AG04450 (cell line): ENCODE results near the gene HCN2. TPM values are rescaled to one million over a fixed set of nuclear protein-coding genes. Genes with fewer than 3 reads are reported as not detected.
A peak's percentile ranks its signal among the peaks of the same experiment; 100 is the strongest.

Experiments used
- CTCF ChIA-PET: fragments of 300-600, 350-600 bp; formaldehyde crosslinking; extraction: SDS; loops from one replicate; lab custom pipeline; 2022; ENCODE audit warnings: antibody characterized with exemption, inconsistent platforms; lab: Charles Lee
- POLR2A ChIA-PET: fragments of 350-600 bp; formaldehyde crosslinking; extraction: SDS; loops from one replicate; lab custom pipeline; 2021; ENCODE audit warnings: antibody characterized with exemption, inconsistent platforms; lab: Yijun Ruan, JAX
- DNase-seq: peaks from one replicate; pipeline ENCODE4 v3.0.0-alpha.2; 2011; ENCODE audit warnings: low read depth, low spot score
- H3K27ac ChIP-seq: one replicate; pipeline ENCODE4 v1.5.1; 2012; ENCODE audit warnings: low read depth, low read length, control low read depth
- H3K27me3 ChIP-seq: one replicate; pipeline ENCODE4 v1.6.0; 2012; ENCODE audit warnings: low read length; ENCODE audit not compliant: control insufficient read depth, insufficient read depth
- H3K4me3 ChIP-seq: 2 replicates; pipeline ENCODE4 v1.5.1; 2011; ENCODE audit warnings: mild to moderate bottlenecking, low read depth, low read length, control low read depth
- H3K9me3 ChIP-seq: 2 replicates; pipeline ENCODE4 v1.5.1; 2012; ENCODE audit warnings: low read length; ENCODE audit not compliant: control insufficient read depth, insufficient read depth
- polyA plus RNA-seq: library from polyadenylated mRNA; depleted of rRNA; stranded (reverse); fragments of >200 nt; gene quantifications from 2 replicates; pipeline ENCODE4 v1.2.3, GENCODE V29; 2011; rRNA removed
- TF ChIP-seq, protein P1 (sequence below): IDR thresholded peaks from 2 replicates; pipeline ENCODE4 v1.5.1; 2011; ENCODE audit warnings: low read depth, low read length, control low read depth, inconsistent platforms

HCN2 gene
- polyA plus RNA-seq, 1 experiment, result 0.33 TPM

DNA sequence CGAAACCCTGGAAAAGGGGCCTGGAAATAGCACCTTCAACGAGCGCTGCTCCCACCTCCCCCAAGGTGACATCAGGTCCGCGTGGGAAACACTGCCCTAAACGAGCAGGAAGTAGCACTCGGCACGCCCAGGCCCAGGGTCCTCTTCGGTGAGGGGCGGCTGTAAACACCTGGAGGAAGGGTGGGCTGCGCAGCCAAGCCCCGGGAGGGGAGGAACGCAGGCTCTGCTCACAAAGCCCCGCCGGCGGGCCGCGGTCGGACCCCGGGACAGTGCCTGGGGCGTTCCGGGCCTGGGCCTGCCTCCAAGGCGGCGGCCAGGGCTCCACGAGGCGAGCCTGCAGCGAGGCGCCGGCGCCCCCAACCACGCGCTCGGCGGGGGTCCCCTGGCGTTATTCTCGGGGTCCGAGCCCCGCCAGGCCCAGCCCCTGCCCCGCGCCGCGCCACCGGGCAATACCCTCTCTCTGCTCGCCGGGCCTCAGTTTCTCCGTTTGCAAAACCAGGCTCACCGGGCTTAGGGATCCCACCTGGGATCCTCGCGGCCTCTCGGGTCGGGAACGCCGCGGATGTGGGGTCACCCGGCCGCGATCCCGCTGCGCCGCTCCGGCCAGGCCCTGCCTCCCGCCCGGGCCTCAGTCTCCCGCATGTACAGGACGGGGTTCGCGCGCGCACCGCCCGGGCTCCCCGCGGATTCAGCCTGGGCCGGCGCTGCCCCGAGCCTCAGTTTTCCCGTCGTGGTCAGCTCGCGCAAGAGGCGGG is 72.7 kb downstream of the HCN2 start:
- CTCF ChIA-PET, result interaction anchor here (1.4 kb wide), 1 partner anchor 72 kb away, joined by 6 read pairs; no protein-coding TSS in a partner anchor

DNA sequence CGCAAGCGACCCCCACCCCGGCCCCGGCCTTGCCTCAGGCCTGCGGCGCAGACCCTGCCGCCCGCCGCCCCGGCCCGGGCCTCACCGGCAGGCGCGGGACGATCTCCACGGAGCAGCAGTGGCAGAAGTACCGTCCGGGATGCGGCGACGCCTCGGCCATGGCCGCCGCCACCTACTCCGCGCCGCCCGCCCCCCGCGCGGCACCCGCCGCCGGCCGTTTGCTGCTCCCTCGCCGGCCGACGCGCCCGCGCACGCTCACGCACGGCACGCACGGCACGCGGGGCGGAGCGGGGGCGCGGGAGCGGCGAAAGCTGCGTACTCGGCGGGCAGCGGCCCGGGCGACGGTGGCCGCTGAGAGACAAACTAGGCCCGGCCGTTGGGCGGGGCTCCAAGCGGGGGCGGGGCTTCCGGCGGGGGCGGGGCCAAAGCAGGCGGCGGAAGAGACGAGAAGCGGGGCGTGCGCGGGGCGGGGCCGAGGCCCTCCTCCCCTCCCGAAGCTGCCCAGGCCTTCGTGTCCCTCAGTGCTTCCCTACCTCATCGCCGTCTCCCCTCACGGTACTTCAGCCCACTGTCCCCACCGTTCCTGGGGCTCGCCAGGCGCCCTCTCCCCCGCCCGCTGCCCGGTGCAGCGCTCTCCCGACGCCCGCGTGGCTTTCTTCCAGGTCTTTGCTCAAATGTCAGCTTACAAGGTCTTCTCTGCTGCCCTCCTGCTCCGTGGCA is 73.4 kb downstream of the HCN2 start, which contains the start of gene RNF126:
Gene RNF126 (minus strand): TSS at position 253 of the 720 bp plus-strand sequence. CDS start 93 bp downstream, at position 160.
- DNase-seq, result peak; percentile 66
- H3K27me3 ChIP-seq, result no peaks in the 10 kb centered on the region
- H3K4me3 ChIP-seq, result peak within 1 kb of the TSS; percentile 83
- CTCF ChIA-PET, result interaction anchor here (1.4 kb wide), 1 partner anchor 71 kb away, joined by 6 read pairs; no protein-coding TSS in a partner anchor
- POLR2A ChIA-PET, result interaction anchor here (0.5 to 1.8 kb wide), 7 partner anchors 9 to 112 kb away, joined by 3 to 5 read pairs (median 4); partner anchors contain the start of genes BSG and FSTL3
- peaks cover 16% of the 10 kb centered on the region for H3K9me3 ChIP-seq
- H3K27ac ChIP-seq, result peak within 1 kb of the TSS; percentile 68
- TF ChIP-seq, protein P1, sequence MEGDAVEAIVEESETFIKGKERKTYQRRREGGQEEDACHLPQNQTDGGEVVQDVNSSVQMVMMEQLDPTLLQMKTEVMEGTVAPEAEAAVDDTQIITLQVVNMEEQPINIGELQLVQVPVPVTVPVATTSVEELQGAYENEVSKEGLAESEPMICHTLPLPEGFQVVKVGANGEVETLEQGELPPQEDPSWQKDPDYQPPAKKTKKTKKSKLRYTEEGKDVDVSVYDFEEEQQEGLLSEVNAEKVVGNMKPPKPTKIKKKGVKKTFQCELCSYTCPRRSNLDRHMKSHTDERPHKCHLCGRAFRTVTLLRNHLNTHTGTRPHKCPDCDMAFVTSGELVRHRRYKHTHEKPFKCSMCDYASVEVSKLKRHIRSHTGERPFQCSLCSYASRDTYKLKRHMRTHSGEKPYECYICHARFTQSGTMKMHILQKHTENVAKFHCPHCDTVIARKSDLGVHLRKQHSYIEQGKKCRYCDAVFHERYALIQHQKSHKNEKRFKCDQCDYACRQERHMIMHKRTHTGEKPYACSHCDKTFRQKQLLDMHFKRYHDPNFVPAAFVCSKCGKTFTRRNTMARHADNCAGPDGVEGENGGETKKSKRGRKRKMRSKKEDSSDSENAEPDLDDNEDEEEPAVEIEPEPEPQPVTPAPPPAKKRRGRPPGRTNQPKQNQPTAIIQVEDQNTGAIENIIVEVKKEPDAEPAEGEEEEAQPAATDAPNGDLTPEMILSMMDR, result no peak

More for the DNA sequence above, 72.7 kb downstream of the HCN2 start:
- peak overlapping the region; percentile 83 for H3K4me3 ChIP-seq
- no peak overlapping the region for H3K27ac ChIP-seq
- POLR2A ChIA-PET, result interaction anchor here (0.6 to 1.8 kb wide), 4 partner anchors 13 to 111 kb away, joined by 3 to 5 read pairs (median 4); partner anchors contain the start of gene BSG
- DNase-seq, result no peak
- H3K9me3 ChIP-seq, result peaks cover 13% of the 10 kb centered on the region
- H3K27me3 ChIP-seq, result no peaks in the 10 kb centered on the region
- TF ChIP-seq, protein P1, result no peak

DNA sequence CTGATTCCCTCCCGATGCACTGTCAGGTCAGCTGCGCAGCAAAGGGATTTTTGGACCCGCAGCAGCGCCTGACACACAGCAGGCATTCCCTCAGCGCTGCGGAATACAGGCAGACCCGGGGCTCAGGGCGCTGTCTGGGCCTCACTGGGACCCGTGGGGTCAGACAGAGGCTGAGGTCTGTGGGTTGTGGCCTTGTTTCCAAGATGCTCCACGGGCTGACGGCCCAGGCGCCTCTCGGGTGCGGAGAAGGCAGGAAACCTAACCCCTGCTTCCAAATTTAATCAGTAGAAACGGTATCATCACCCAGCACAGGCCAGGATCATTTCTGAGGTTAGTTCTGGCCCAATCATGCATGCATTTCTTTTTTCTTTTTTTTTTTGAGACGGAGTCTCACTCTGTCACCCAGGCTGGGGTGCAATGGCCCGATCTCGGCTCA is 74.0 kb downstream of the HCN2 start:
- no peak for DNase-seq
- ChIA-PET CTCF (interaction anchor here (1.4 kb wide), 1 partner anchor 71 kb away, joined by 6 read pairs; no protein-coding TSS in a partner anchor), POLR2A (interaction anchor here (0.5 to 1.8 kb wide), 5 partner anchors 9 to 91 kb away, joined by 3 to 5 read pairs (median 4); partner anchors contain the start of genes BSG and FSTL3)
- Histone ChIP-seq H3K27me3 (no peaks in the 10 kb centered on the region), H3K27ac (peak overlapping the region; percentile 68), H3K9me3 (peaks cover 16% of the 10 kb centered on the region), H3K4me3 (peak overlapping the region; percentile 62)
- TF ChIP-seq, protein P1, result no peak

DNA sequence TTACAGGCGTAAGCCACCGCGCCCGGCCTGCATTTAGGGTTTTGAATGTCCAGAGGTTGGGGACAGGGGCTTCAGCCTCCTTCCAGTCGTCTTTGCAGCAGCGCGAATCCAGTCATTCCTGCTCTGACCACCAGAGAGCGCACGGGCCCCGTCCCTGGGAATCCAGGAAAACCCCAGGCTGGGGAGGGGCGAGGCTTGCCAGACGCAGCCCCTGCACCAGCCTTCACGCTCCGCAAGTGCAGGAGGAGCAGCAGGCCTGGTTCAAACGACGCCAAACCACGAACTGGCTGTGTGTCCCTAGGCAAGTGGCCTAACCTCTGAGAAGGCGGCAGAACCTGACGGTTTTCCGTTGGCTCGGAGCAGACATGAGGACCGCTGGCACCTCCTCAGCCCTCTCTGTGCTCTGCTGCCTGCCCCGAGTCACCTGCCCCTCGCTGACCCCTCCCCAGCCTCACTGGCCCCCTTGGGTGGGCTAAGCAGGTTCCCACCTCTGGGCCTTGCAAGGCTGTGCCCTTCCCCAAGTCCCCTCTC is 75.3 kb downstream of the HCN2 start:
- no peak overlapping the region for H3K27ac ChIP-seq
- TF ChIP-seq, protein P1, result peak; percentile 93
- POLR2A ChIA-PET, result interaction anchor here (0.6 to 0.7 kb wide), 2 partner anchors 158 to 319 kb away, joined by 4 to 5 read pairs; partner anchors contain the start of genes TPGS1 and WDR18

More for the DNA sequence above, 75.3 kb downstream of the HCN2 start:
- peak overlapping the region; percentile 33; the same call in 1 of the 2 replicates for H3K4me3 ChIP-seq
- H3K27me3 ChIP-seq, result no peaks in the 10 kb centered on the region
- CTCF ChIA-PET, result interaction anchor here (0.6 to 0.7 kb wide), 2 partner anchors 69 to 257 kb away, joined by 3 read pairs; no protein-coding TSS in a partner anchor
- DNase-seq, result peak; percentile 55
- peaks cover 16% of the 10 kb centered on the region for H3K9me3 ChIP-seq

Other genes starting within 250 kb of the HCN2 start
- gene MIER2, start 245.1 kb upstream of the HCN2 start, polyA plus RNA-seq, result 14.5 and 25.5 TPM in 2 replicates
- gene C2CD4C, start 180.7 kb upstream of the HCN2 start, polyA plus RNA-seq, result 0.05 TPM in 1 of 2 replicates, not detected in the other
- gene SHC2, start 128.8 kb upstream of the HCN2 start, polyA plus RNA-seq, result 1.3 and 2.2 TPM in 2 replicates
- gene MADCAM1, start 93.4 kb upstream of the HCN2 start, polyA plus RNA-seq, result not detected in 2 replicates
- gene TPGS1, start 82.4 kb upstream of the HCN2 start, polyA plus RNA-seq, result 2.6 and 4.1 TPM in 2 replicates
- 34.0 and 54.0 TPM in 2 replicates for gene CDC34, start 58.1 kb upstream of the HCN2 start, polyA plus RNA-seq
- gene GZMM, start 45.8 kb upstream of the HCN2 start, polyA plus RNA-seq, result not detected in 2 replicates
- 404 and 515 TPM in 2 replicates for gene BSG, start 17.3 kb upstream of the HCN2 start, polyA plus RNA-seq
- 15.5 and 21.1 TPM in 2 replicates for gene POLRMT, start 43.7 kb downstream of the HCN2 start, polyA plus RNA-seq
- not detected in 2 replicates for gene FGF22, start 50.0 kb downstream of the HCN2 start, polyA plus RNA-seq
- gene RNF126, start 73.3 kb downstream of the HCN2 start, polyA plus RNA-seq, result 1.7 and 3.1 TPM in 2 replicates
- 21.2 and 23.2 TPM in 2 replicates for gene FSTL3, start 86.5 kb downstream of the HCN2 start, polyA plus RNA-seq
- gene PRSS57, start 105.6 kb downstream of the HCN2 start, polyA plus RNA-seq, result not detected in 2 replicates
- 1.8 and 2.4 TPM in 2 replicates for gene PALM, start 119.1 kb downstream of the HCN2 start, polyA plus RNA-seq
- 0.07 and 0.09 TPM in 2 replicates for gene MISP, start 161.2 kb downstream of the HCN2 start, polyA plus RNA-seq
- 141 and 216 TPM in 2 replicates for gene PTBP1, start 207.6 kb downstream of the HCN2 start, polyA plus RNA-seq
- gene PLPPR3, start 232.1 kb downstream of the HCN2 start, polyA plus RNA-seq, result 1.3 and 2.2 TPM in 2 replicates
- gene AZU1, start 238.0 kb downstream of the HCN2 start, polyA plus RNA-seq, result 0.04 TPM in 1 of 2 replicates, not detected in the other